ENCODE measurements around the gene CFD.

The CFD gene

DNA sequence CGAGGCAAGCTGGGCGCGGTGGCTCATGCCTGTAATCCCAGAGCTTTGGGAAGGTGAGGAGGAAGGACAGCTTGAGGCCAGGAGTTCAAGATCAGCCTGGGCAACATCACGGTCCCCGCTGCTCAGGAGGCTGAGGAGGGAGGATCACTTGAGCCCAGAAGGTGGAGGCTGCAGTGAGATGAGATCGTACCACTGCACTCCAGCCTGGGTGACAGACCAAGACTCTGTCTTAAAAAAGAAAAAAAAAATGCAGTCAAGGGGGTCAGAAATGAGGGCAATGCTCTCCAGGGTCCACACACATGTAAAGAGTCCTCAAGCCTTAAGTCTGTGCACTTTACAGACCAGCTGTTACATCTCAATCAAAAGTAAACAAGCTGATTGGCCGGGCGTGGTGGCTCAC is 45.1 kb downstream of the CFD start:
- DNase-seq (ENCODE audit: low spot score) (no peak), FAIRE-seq (no peak)

DNA sequence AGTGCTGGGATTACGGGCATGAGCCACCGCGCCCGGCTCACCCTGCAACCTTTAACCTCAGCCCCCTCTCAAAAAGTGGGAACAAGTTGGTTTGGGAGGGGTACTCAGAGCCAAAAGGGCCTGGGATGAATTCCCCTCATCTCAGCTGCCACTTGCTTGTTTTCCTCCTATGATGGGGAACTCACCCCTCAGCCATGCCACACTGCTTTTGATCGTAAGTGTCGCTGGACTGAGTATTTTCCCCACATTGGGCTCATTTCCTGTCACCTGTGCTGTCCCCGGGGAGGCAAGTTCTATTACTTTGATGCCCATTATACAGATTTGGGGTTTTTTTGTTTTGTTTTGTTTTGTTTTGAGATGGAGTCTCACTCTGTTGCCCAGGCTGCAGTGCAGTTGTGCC is 47.0 kb downstream of the CFD start:
- FAIRE-seq, result no peak
- DNase-seq (ENCODE audit: low spot score), result no peak

DNA sequence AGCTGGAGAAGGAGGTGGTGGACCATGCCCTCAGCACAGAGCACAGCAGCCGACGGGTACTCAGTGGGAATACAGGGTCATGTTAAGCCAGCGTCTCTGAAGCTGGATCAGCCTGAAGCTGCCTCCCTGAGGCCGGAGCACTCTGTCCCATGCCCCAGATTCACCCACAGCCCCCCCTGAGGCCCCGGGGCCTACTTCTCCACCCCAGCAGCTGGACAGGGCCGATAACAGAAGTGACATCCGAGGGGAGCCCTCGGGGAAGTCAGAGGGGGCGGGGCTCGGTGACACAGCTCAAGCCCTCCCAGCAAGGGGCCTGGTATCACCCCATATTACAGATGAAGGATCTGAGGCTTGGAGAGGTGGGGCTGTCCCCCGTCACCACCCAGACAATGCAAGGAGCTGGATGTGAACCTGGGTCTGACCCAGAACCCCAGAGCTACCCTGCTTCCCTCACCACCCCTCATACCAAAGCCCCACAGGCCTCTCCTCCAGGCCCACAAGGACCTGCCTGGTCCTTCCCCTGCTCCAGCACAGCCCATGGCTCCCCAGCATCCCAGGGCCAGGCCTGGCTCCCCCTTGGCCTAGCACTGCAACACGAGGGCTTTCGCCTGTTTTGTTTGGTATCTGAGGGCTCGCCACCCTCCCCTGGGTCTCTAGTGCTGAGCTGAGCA is 47.9 kb downstream of the CFD start:
- FAIRE-seq (no peak), DNase-seq (ENCODE audit: low spot score) (no peak)

DNA sequence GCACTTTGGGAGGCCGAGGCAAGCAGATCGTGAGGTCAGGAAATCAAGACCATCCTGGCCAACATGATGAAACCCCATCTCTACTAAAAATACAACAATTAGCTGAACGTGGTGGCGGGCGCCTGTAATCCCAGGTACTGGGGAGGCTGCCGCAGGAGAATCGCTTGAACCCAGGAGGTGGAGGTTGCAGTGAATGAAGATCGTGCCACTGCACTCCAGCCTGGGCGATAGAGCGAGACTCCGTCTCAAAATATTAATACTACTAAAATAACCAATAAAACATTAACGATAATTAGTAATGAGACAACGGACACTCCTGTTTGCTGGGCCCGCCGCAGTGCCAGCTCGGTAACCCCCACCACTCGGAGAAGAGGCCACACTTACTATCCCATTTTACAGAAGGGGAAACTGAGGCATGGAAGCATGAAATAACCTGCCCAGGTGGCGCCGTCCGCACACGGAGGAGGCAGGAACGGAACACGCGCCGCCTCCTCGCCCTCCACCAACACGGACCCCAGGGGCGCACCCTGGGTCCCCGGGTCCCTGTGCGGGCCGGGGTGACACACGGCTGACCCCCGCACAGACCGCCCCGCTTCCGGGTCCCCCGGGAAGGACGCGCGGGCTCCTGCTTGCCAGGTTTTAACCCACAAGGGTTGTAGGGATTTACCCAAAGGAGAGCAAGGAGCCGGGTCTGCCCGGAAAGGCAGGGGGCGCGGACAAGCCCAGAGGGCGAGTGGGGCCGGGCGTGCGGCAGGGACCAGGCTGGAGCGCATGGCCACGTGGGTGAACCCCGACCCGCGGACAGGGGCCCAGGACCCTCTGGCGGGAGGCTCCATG is 52.0 kb downstream of the CFD start:
- DNase-seq (ENCODE audit: low spot score), result no peak
- no peak for FAIRE-seq

DNA sequence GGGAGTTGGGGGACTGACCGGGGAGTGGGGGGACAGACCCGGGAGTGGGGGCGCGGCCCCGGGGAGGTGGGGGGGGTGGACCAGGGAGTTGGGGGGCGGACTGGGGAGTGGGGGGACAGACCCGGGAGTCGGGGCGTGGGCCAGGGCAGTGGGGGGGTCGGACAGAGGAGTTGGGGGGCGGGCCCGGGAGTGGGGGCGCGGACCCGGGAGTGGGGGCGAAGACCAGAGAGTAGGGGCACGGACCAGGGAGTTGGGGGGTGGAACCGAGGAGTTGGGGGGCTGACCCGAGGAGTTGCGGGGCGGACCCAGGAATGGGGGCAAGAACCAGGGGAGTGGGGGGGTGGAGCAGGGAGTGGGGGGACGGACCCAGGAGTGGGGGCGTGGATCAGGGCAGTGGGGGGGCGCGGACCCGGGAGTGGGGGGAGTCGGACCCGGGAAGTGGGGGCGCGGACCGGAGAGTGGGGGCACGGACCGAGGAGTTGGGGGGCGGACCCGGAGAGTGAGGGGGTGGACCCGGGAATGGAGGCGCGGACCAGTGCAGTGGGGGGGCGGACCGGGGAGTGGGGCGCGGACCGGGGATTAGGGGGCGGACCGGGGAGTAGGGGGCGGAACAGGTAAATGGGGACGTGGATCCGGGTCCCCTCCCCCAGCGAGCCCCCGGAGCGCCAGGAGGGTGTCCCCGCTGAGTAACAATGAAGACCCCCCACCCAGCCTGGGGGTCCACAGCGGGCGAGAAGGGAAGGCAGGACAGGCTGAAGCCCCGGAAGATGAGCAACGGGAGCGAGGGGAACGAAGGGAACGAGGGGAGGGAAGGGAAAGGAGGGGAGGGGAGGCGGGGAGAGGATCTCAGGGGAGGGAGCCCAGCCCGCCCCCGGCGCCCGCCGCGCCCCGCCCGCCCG is 53.0 kb downstream of the CFD start:
- FAIRE-seq (no peak), DNase-seq (ENCODE audit: low spot score) (no peak)

Measured in RCC 7860 (cell line).